Progenitor cell of endocrine pancreas (in vitro differentiated cells): ENCODE data around the gene HOOK2. TPM values are rescaled to one million over a fixed set of nuclear protein-coding genes. Genes with fewer than 3 reads are reported as not detected.

Experiments
- DNase-seq: peaks from one replicate; pipeline ENCODE4 v3.0.0; 2021; ENCODE audit warnings: low spot score; ENCODE audit not compliant: unreplicated experiment
- H3K27ac Mint-ChIP-seq: 2 replicates; pipeline ENCODE4 v1.8.0; 2021; ENCODE audit warnings: mild to moderate bottlenecking, moderate library complexity, mixed read lengths
- H3K27me3 Mint-ChIP-seq: 2 replicates; pipeline ENCODE4 v1.8.0; 2021; ENCODE audit warnings: mixed read lengths
- H3K36me3 Mint-ChIP-seq: 2 replicates; pipeline ENCODE4 v1.8.0; 2022; ENCODE audit warnings: mixed read lengths; ENCODE audit not compliant: insufficient read depth
- H3K4me1 Mint-ChIP-seq: 2 replicates; pipeline ENCODE4 v1.8.0; 2021; ENCODE audit warnings: low read depth, mixed read lengths
- H3K4me3 Mint-ChIP-seq: 2 replicates; pipeline ENCODE4 v1.8.0; 2021; ENCODE audit warnings: low read depth, mild to moderate bottlenecking, moderate library complexity, mixed read lengths
- H3K9me3 Mint-ChIP-seq: 2 replicates; pipeline ENCODE4 v1.8.0; 2021; ENCODE audit warnings: low read depth, mixed read lengths
- total RNA-seq: library from RNA; stranded (reverse); gene quantifications from 2 replicates; pipeline ENCODE4 v1.2.1, GENCODE V29; 2021
- TF ChIP-seq, protein P1 (sequence below): fragments of 200-600 bp; sonication (generic); IDR thresholded peaks from one replicate; pipeline ENCODE4 v1.5.0; 2021; ENCODE audit warnings: antibody characterized with exemption, mild to moderate bottlenecking; ENCODE audit not compliant: unreplicated experiment

HOOK2 gene
- total RNA-seq, 1 donor from 2014 or later: 115 TPM

DNA sequence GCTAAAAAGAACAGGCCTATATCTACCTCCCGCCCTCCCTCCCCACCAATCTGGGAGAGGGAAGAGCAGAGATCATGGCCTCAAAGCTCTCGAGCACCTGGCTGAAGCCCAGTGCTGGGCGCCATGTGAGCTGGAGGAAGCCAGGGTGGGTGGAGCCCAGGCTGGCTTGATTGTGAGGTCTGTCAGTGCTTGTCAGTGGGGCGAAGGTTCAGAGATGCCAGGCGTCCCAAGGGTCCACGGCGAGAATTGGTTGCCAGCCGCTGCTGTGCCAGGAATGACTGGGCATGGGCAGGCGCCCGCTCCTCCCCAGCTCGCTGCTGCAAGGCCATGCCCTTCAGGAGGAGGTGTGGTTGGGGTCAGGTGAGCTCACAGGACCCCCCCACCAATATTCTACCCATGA lies 12.3 kb downstream of the HOOK2 start:
- DNase-seq: no peak
- TF ChIP-seq, protein P1, sequence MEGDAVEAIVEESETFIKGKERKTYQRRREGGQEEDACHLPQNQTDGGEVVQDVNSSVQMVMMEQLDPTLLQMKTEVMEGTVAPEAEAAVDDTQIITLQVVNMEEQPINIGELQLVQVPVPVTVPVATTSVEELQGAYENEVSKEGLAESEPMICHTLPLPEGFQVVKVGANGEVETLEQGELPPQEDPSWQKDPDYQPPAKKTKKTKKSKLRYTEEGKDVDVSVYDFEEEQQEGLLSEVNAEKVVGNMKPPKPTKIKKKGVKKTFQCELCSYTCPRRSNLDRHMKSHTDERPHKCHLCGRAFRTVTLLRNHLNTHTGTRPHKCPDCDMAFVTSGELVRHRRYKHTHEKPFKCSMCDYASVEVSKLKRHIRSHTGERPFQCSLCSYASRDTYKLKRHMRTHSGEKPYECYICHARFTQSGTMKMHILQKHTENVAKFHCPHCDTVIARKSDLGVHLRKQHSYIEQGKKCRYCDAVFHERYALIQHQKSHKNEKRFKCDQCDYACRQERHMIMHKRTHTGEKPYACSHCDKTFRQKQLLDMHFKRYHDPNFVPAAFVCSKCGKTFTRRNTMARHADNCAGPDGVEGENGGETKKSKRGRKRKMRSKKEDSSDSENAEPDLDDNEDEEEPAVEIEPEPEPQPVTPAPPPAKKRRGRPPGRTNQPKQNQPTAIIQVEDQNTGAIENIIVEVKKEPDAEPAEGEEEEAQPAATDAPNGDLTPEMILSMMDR: no peak
- no peak overlapping the region for H3K4me3 Mint-ChIP-seq
- H3K9me3 Mint-ChIP-seq: no peaks in the 10 kb centered on the region
- no peaks in the 10 kb centered on the region for H3K4me1 Mint-ChIP-seq
- H3K36me3 Mint-ChIP-seq: peaks cover 20% of the 10 kb centered on the region
- no peaks in the 10 kb centered on the region for H3K27me3 Mint-ChIP-seq
- H3K27ac Mint-ChIP-seq: no peak overlapping the region

DNA sequence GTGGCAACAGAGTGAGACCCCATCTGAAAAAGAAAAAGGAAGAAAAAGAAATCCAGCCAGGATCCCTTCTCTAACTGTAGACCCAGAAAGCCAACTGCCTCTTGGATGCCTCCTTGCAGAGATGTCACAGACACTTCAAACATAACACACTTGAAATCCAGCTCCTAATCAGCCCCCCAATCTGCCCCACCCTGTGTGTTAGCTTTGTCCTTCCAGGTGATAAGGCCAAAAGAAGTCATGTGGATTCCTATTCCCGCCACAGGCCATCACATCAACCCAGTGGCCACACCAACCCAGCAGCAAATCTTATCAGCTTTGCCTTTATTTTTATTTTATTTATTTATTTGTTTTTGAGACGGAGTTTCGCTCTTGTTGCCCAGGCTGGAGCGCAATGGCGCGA lies 15.7 kb downstream of the HOOK2 start:
- Mint-ChIP-seq H3K36me3 (peaks cover 7% of the 10 kb centered on the region), H3K9me3 (no peaks in the 10 kb centered on the region), H3K27ac (no peak overlapping the region), H3K4me1 (peaks cover 5% of the 10 kb centered on the region), H3K27me3 (no peaks in the 10 kb centered on the region), H3K4me3 (no peak overlapping the region)
- no peak for DNase-seq
- TF ChIP-seq, protein P1: no peak

DNA sequence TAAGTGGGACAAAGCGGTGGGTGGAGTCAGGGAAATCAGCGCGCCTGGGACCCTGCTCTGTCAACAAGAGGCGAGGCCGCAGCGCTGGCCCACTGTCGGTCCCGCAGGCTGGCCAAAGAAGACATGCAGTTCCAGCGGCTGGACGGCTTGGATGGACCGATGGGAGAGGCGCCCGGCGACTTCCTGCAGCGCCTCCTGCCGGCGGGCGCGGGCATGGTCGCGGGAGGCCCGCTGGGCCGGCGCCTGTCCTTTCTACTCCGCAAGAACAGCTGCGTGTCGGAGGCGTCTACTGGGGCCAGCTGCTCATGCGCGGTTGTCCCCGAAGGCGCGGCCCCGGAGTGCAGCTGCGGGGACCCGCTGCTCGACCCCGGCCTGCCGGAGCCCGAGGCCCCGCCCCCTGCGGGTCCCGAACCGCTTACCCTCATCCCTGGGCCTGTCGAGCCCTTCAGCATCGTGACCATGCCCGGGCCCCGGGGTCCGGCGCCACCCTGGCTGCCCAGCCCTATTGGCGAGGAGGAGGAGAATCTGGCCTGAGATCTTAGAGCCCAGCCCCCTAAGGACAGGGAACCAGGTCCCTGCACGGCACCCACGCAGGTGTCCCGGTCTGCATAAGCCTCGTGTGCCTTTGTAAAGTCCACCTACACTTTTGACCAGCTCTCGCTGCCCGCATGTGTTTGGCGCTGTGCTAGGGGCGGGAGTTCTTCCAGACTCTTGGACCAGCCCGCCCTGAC lies 17.6 kb downstream of the HOOK2 start:
- DNase-seq: peak; percentile 72
- TF ChIP-seq, protein P1: peak; percentile 99
- H3K27ac Mint-ChIP-seq: no peak overlapping the region
- peaks cover 3% of the 10 kb centered on the region for H3K36me3 Mint-ChIP-seq
- peak overlapping the region; percentile 35 for H3K4me3 Mint-ChIP-seq
- H3K9me3 Mint-ChIP-seq: no peaks in the 10 kb centered on the region
- peaks cover 5% of the 10 kb centered on the region for H3K4me1 Mint-ChIP-seq
- H3K27me3 Mint-ChIP-seq: peaks cover 10% of the 10 kb centered on the region

DNA sequence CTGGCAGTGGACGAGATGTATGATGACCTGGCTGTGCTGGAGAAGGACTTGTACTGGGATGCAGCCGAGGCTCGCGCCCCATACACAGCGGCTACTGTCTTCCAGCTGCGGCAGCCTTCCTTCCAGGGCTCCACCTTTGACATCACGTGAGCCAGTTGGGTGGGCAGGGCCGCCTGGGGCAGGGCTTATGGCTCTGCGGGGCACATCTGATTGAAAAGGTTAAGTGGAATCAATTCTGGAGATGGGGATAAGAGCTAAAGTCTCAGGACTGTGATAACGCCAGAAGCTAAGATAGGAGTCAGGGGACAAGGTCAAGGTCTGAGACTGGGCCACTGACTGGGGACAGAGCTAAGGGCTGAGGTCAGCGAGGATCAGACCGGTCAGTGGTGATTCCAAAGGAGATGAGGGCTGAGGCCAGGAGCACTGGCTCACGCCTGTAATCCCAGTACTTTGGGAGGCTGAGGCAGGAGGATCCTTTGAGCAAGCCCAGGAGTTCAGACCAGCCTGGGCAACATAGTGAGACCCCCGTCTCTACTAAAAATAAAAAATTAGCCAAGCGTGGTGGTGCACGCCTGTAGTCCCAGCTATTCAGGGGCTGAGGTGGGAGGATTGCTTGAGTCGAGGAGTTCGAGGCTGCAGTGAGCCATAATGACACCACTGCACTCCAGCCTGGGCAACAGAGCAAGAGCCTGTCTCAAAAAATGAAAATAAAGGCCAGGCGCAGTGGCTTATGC lies 19.0 kb downstream of the HOOK2 start:
- DNase-seq: no peak
- Mint-ChIP-seq H3K9me3 (no peaks in the 10 kb centered on the region), H3K27ac (peak overlapping the region; percentile 57), H3K27me3 (peaks cover 23% of the 10 kb centered on the region), H3K4me1 (peaks cover 5% of the 10 kb centered on the region), H3K36me3 (peaks cover 3% of the 10 kb centered on the region), H3K4me3 (no peak overlapping the region)
- TF ChIP-seq, protein P1: no peak

DNA sequence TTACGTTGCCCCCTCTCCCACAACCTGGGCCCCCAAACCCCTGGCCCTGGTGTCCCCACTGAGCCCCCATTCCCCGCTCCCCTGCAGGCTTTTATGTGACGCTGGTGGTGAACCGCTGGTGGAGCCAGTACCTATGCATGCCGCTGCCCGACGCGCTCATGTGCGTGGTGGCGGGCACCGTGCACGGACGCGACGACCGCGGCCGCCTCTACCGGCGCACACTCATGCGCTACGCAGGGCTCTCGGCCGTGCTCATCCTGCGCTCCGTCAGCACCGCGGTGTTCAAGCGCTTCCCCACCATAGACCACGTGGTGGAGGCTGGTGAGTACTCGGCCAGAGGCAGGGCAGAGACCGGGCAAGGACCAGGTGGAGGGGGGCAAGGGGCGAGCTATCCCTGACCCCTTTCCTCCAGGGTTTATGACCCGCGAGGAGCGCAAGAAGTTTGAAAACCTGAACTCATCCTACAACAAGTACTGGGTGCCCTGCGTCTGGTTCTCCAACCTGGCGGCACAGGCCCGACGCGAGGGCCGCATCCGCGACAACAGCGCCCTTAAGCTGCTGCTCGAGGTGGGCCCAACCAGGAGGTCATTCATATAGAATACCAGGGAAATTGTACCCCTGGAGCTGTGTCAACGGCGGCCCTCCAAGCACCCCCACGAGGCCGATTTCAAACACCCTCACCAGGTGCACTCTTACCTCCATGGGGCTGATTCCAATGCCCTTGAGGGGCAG lies 20.7 kb downstream of the HOOK2 start:
- H3K27me3 Mint-ChIP-seq: peaks cover 38% of the 10 kb centered on the region
- H3K4me1 Mint-ChIP-seq: peaks cover 5% of the 10 kb centered on the region
- H3K9me3 Mint-ChIP-seq: no peaks in the 10 kb centered on the region
- H3K4me3 Mint-ChIP-seq: no peak overlapping the region
- H3K27ac Mint-ChIP-seq: no peak overlapping the region
- TF ChIP-seq, protein P1: no peak
- DNase-seq: no peak
- H3K36me3 Mint-ChIP-seq: no peaks in the 10 kb centered on the region
